ENCODE results near the gene IGF2BP2. TPM values are rescaled to one million over a fixed set of nuclear protein-coding genes. Genes with fewer than 3 reads are reported as not detected.

IGF2BP2 gene
- total RNA-seq, 1 experiment from 2014 or later: 69.2 TPM

GRCh38 chr3:185766329-185767001 is 58.4 kb downstream of the IGF2BP2 start:
- DNase-seq (ENCODE audit: low read depth): no peak

GRCh38 chr3:185764980-185765370 is 59.9 kb downstream of the IGF2BP2 start:
- no peak for DNase-seq (ENCODE audit: low read depth)

- DNase-seq (ENCODE audit: low read depth): peak; percentile 15
Observed at GRCh38 chr3:185764163-185764979, 60.5 kb downstream of the IGF2BP2 start.

- no peak for DNase-seq (ENCODE audit: low read depth)
Observed at GRCh38 chr3:185763347-185764005, 61.4 kb downstream of the IGF2BP2 start.

GRCh38 chr3:185760550-185760949 is 64.3 kb downstream of the IGF2BP2 start:
- DNase-seq (ENCODE audit: low read depth): no peak

GRCh38 chr3:185760088-185760487 is 64.8 kb downstream of the IGF2BP2 start:
- no peak for DNase-seq (ENCODE audit: low read depth)

- no peak for DNase-seq (ENCODE audit: low read depth)
Observed at GRCh38 chr3:185759512-185759911, 65.3 kb downstream of the IGF2BP2 start.

- DNase-seq (ENCODE audit: low read depth): no peak
Observed at GRCh38 chr3:185758912-185759311, 65.9 kb downstream of the IGF2BP2 start.

GRCh38 chr3:185757176-185757575 is 67.7 kb downstream of the IGF2BP2 start:
- no peak for DNase-seq (ENCODE audit: low read depth)

- no peak for DNase-seq (ENCODE audit: low read depth)
Observed at GRCh38 chr3:185756477-185756876, 68.4 kb downstream of the IGF2BP2 start.

GRCh38 chr3:185754920-185755319 is 69.9 kb downstream of the IGF2BP2 start:
- DNase-seq (ENCODE audit: low read depth): no peak

GRCh38 chr3:185753354-185753753 is 71.5 kb downstream of the IGF2BP2 start:
- DNase-seq (ENCODE audit: low read depth): no peak

GRCh38 chr3:185750702-185751101 is 74.1 kb downstream of the IGF2BP2 start:
- DNase-seq (ENCODE audit: low read depth): no peak

- DNase-seq (ENCODE audit: low read depth): no peak
Observed at GRCh38 chr3:185750015-185750414, 74.8 kb downstream of the IGF2BP2 start.

GRCh38 chr3:185746470-185746869 is 78.4 kb downstream of the IGF2BP2 start:
- DNase-seq (ENCODE audit: low read depth): no peak

- peak; percentile 94 for DNase-seq (ENCODE audit: low read depth)
Observed at GRCh38 chr3:185744997-185745843, 79.6 kb downstream of the IGF2BP2 start.

- no peak for DNase-seq (ENCODE audit: low read depth)
Observed at GRCh38 chr3:185741586-185741985, 83.3 kb downstream of the IGF2BP2 start.

GRCh38 chr3:185740133-185740532 is 84.7 kb downstream of the IGF2BP2 start:
- no peak for DNase-seq (ENCODE audit: low read depth)

- no peak for DNase-seq (ENCODE audit: low read depth)
Observed at GRCh38 chr3:185739264-185739701, 85.6 kb downstream of the IGF2BP2 start.

GRCh38 chr3:185737740-185738680 is 86.8 kb downstream of the IGF2BP2 start:
- no peak for DNase-seq (ENCODE audit: low read depth)

- peak; percentile 50 for DNase-seq (ENCODE audit: low read depth)
Observed at GRCh38 chr3:185737020-185737419, 87.8 kb downstream of the IGF2BP2 start.

All from Daoy (cell line).